SU-DHL-6 (cell line): ENCODE measurements around the gene CCDC17.

Source experiments
- CTCF ChIP-seq: fragments of 200-600 bp; sonication (generic); IDR thresholded peaks from one replicate; pipeline ENCODE4 v1.5.1; 2017; ENCODE audit warnings: antibody characterized with exemption, mild to moderate bottlenecking, low read length, moderate library complexity; ENCODE audit not compliant: insufficient read depth, poor library complexity, severe bottlenecking
- EZH2phosphoT487 ChIP-seq: fragments of 200-600 bp; sonication (generic), shearing (Covaris generic); conservative IDR thresholded peaks from 2 replicates; pipeline ENCODE4 v1.6.1; 2018; ENCODE audit warnings: mild to moderate bottlenecking, antibody characterized with exemption, low read length, moderate library complexity, mixed read lengths

DNA sequence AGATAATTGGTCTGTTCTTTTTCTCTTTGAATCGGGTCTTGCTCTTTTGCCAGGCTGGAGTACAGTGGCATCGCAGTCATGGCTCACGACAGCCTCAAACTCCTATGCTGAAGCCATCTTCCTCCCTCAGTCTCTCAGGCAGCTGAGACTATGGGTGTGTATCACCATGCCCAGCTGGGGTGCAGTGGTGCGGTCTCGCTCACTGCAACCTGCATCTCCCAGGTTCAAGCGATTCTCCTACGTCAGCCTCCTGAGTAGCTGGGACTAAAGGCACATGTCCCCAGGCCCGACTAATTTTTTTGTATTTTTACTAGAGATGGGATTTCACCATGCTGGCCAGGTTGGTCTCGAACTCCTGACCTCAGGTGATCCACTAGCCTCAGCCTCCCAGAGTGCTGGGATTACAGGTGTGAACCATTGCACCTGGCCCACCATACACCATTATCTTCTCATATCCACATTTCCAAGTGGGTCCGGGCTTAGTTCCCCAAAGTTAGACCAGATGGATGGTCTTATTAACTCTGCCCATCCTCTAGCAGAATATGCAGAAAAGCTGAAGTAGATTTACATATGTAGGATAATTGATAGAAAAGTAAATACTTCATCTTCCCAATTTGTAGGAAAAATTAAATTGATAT, 13.1 kb downstream of the CCDC17 start:
- TF ChIP-seq CTCF, result no peak
- TF ChIP-seq EZH2phosphoT487, result no peak
